ENCODE results near the gene SCT. TPM values are rescaled to one million over a fixed set of nuclear protein-coding genes. Genes with fewer than 3 reads are reported as not detected.

The SCT gene
- total RNA-seq, 1 donor from 2014 or later, result not detected

DNA sequence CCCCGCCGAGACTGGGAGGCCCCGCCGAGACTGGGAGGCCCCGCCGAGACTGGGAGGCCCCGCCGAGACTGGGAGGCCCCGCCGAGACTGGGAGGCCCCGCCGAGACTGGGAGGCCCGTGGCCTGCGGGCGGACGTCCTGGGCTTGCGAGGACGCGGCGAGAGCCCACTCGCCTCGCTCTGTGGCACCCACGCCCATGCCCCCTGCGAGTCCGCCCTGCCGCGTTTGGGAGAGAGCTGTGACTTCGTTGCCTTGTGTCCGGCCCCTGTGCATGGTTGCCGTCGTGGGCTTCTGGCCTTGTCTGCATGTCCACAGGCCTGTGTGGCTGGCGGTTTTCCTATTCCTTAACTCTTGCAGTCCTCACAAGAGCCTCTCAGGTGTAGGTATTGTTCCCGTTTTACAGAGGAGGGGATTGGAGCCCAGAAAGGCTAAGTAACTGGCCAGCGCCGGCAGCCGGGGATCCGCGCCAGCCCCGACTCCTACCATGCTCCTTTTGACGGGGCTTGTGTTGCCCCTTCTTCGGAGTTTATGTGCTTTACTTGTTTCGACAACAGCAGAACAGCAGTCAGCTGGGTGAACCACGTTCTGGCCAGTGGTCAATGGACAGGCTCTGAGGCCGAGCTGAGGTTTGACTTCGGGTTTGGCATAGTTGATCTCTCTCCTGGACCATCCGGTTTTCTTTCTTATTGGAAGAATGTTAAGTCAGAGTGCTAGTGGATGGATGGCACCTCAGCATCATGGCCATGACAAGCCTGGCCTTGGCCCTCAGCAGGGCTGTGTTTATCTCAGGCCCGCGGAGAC lies 50.0 kb downstream of the SCT start:
- DNase-seq (ENCODE audit: low read depth), result no peak
- TF ChIP-seq, protein P1, sequence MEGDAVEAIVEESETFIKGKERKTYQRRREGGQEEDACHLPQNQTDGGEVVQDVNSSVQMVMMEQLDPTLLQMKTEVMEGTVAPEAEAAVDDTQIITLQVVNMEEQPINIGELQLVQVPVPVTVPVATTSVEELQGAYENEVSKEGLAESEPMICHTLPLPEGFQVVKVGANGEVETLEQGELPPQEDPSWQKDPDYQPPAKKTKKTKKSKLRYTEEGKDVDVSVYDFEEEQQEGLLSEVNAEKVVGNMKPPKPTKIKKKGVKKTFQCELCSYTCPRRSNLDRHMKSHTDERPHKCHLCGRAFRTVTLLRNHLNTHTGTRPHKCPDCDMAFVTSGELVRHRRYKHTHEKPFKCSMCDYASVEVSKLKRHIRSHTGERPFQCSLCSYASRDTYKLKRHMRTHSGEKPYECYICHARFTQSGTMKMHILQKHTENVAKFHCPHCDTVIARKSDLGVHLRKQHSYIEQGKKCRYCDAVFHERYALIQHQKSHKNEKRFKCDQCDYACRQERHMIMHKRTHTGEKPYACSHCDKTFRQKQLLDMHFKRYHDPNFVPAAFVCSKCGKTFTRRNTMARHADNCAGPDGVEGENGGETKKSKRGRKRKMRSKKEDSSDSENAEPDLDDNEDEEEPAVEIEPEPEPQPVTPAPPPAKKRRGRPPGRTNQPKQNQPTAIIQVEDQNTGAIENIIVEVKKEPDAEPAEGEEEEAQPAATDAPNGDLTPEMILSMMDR (conservative IDR thresholded peaks at IDR 0.05; ENCODE audit: low read depth, low read length), result no peak

More for the DNA sequence above, 50.0 kb downstream of the SCT start:
- peak overlapping the region; percentile 97 for H3K4me3 ChIP-seq (ENCODE audit: low read depth, low read length)

Other genes starting within 250 kb of the SCT start
- gene PKP3, start 233.0 kb downstream of the SCT start, total RNA-seq, result 20.6 and 30.7 TPM in 2 replicates
- 52.9 and 83.9 TPM in 2 replicates for gene SIGIRR, start 212.2 kb downstream of the SCT start, total RNA-seq
- 7.7 and 20.1 TPM in 2 replicates for gene ANO9, start 185.2 kb downstream of the SCT start, total RNA-seq
- 53.4 and 66.1 TPM in 2 replicates for gene PTDSS2, start 176.9 kb downstream of the SCT start, total RNA-seq
- gene RNH1, start 119.9 kb downstream of the SCT start, total RNA-seq, result 163 and 204 TPM in 2 replicates
- 63.2 and 128 TPM in 2 replicates for gene HRAS, start 91.6 kb downstream of the SCT start, total RNA-seq
- gene LRRC56, start 89.7 kb downstream of the SCT start, total RNA-seq, result 0.87 and 1.6 TPM in 2 replicates
- gene LMNTD2, start 66.4 kb downstream of the SCT start, total RNA-seq, result 1.5 and 2.2 TPM in 2 replicates
- 106 and 154 TPM in 2 replicates for gene RASSF7, start 66.2 kb downstream of the SCT start, total RNA-seq
- gene PHRF1, start 50.7 kb downstream of the SCT start, total RNA-seq, result 24.2 and 33.5 TPM in 2 replicates
- 25.6 and 40.8 TPM in 2 replicates for gene IRF7, start 11.2 kb downstream of the SCT start, total RNA-seq
- not detected in 2 replicates for gene CDHR5, start 2.2 kb downstream of the SCT start, total RNA-seq
- gene DRD4, start 10.1 kb upstream of the SCT start, total RNA-seq, result not detected in 2 replicates
- 38.2 and 40.4 TPM in 2 replicates for gene DEAF1, start 68.0 kb upstream of the SCT start, total RNA-seq
- 10.7 and 20.8 TPM in 2 replicates for gene TMEM80, start 68.6 kb upstream of the SCT start, total RNA-seq
- 145 and 151 TPM in 2 replicates for gene EPS8L2, start 79.0 kb upstream of the SCT start, total RNA-seq
- 332 and 365 TPM in 2 replicates for gene TALDO1, start 120.3 kb upstream of the SCT start, total RNA-seq
- gene GATD1, start 150.3 kb upstream of the SCT start, total RNA-seq, result 32.6 and 68.8 TPM in 2 replicates
- gene CEND1, start 162.9 kb upstream of the SCT start, total RNA-seq, result 0.14 TPM in 1 of 2 replicates, not detected in the other
- gene SLC25A22, start 171.1 kb upstream of the SCT start, total RNA-seq, result 20.1 and 33.6 TPM in 2 replicates
- 17.4 and 32.1 TPM in 2 replicates for gene PIDD1, start 178.1 kb upstream of the SCT start, total RNA-seq
- 663 and 837 TPM in 2 replicates for gene RPLP2, start 182.8 kb upstream of the SCT start, total RNA-seq
- gene PNPLA2, start 191.7 kb upstream of the SCT start, total RNA-seq, result 19.1 and 34.7 TPM in 2 replicates
- gene CRACR2B, start 200.7 kb upstream of the SCT start, total RNA-seq, result 21.0 and 55.7 TPM in 2 replicates
- gene CD151, start 205.8 kb upstream of the SCT start, total RNA-seq, result 538 and 626 TPM in 2 replicates
- 166 and 213 TPM in 2 replicates for gene POLR2L, start 215.3 kb upstream of the SCT start, total RNA-seq
- gene TSPAN4, start 215.7 kb upstream of the SCT start, total RNA-seq, result 118 and 188 TPM in 2 replicates

Measured in epithelial cell of proximal tubule (primary cell).